ENCODE results near the gene CROCC2. TPM values are rescaled to one million over a fixed set of nuclear protein-coding genes. Genes with fewer than 3 reads are reported as not detected.
A peak's percentile ranks its signal among the peaks of the same experiment; 100 is the strongest.

Gene CROCC2
- total and polyA plus RNA-seq, 2 of the 13 experiments (the other 11 are each of a cell fraction or from before 2014, with no cell fraction given) = not detected

GRCh38 chr2:240876475-240877251, 29.5 kb upstream of the CROCC2 start (continued):
- TF ChIP-seq ZFP62 (CRISPR knock-in tag; IDR thresholded peaks at IDR 0.05) = no peak
- peak; percentile 62; the same call in 1 of the 2 replicates for TF ChIP-seq ZHX2 (IDR thresholded peaks at IDR 0.05; ENCODE audit: low read depth)
- TF ChIP-seq ZHX2 (CRISPR knock-in tag; IDR thresholded peaks at IDR 0.05; ENCODE audit: borderline replicate concordance) = no peak
- TF ChIP-seq CEBPB (IDR thresholded peaks at IDR 0.05; ENCODE audit: borderline replicate concordance, low read depth, low read length) = no peak
- TF ChIP-seq KDM1A (CRISPR knock-in tag; IDR thresholded peaks at IDR 0.05) = peak; percentile 76
- TF ChIP-seq HNF4G (IDR thresholded peaks at IDR 0.05; ENCODE audit: borderline replicate concordance, low read depth, low read length) = peak; percentile 94
- peak; percentile 95 for TF ChIP-seq HNF4G (CRISPR knock-in tag; IDR thresholded peaks at IDR 0.05; ENCODE audit: borderline replicate concordance, low read depth)
- TF ChIP-seq RBAK (CRISPR knock-in tag; IDR thresholded peaks at IDR 0.05) = 0 out of 2 replicates have a peak, but pooled peaks have one; percentile 73
- TF ChIP-seq CC2D1A (CRISPR knock-in tag; IDR thresholded peaks at IDR 0.05) = 0 out of 2 replicates have a peak, but pooled peaks have one; percentile 51
- no peak for TF ChIP-seq CSRNP2 (CRISPR knock-in tag; conservative IDR thresholded peaks at IDR 0.05; ENCODE audit: low read depth)
- TF ChIP-seq ZSCAN12 (CRISPR knock-in tag; IDR thresholded peaks at IDR 0.05) = peak; percentile 76; the same call in 1 of the 2 replicates
- peak; percentile 96 for TF ChIP-seq TIGD3 (CRISPR knock-in tag; IDR thresholded peaks at IDR 0.05; ENCODE audit: borderline replicate concordance)
- peak; percentile 65 for TF ChIP-seq KMT2B (CRISPR knock-in tag; IDR thresholded peaks at IDR 0.05)
- TF ChIP-seq ZNF75D (CRISPR knock-in tag; IDR thresholded peaks at IDR 0.05; ENCODE audit: borderline replicate concordance) = no peak
- TF ChIP-seq MATR3 (CRISPR knock-in tag; IDR thresholded peaks at IDR 0.05) = no peak
- peak; percentile 89; the same call in 1 of the 2 replicates for TF ChIP-seq TFDP1 (CRISPR knock-in tag; IDR thresholded peaks at IDR 0.05; ENCODE audit: borderline replicate concordance)
- peak; percentile 86; the same call in 1 of the 2 replicates for TF ChIP-seq BRD4 (CRISPR knock-in tag; IDR thresholded peaks at IDR 0.05)

Measured in HepG2 (cell line).